K562 (cell line): ENCODE results near the gene DNMT3L. TPM values are rescaled to one million over a fixed set of nuclear protein-coding genes. Genes with fewer than 3 reads are reported as not detected.
"Not testable (repeated sequence)": the region's sequence is repeated elsewhere in the genome, so short reads cannot be mapped to it uniquely, and the experiment has no call there.

Source experiments
- ATAC-seq: fragments of 200-7000 bp; cut with Tn5 transposase; 3 replicates; pipeline ENCODE4 v1.9.1; 2020; ENCODE audit warnings: moderate library complexity
- BruUV-seq: library from RNA; stranded (reverse); fragments of 400-500 nt; replicated peaks from 2 replicates; lab custom pipeline; 2021; lab: Mats Ljungman, UMichigan
- CTCF ChIA-PET: fragments of 300-600 bp; formaldehyde crosslinking; extraction: SDS; loops from one replicate; lab custom pipeline; 2021; ENCODE audit warnings: low intra/inter-chr PET ratio; lab: Yijun Ruan, JAX
- POLR2A ChIA-PET: fragments of 300-600, 350-650 bp; sonication (Branson Sonifier 250); formaldehyde crosslinking; extraction: SDS; loops from one replicate; lab custom pipeline; 2021; ENCODE audit warnings: antibody characterized with exemption, inconsistent platforms; lab: Yijun Ruan, JAX
- DNase-seq, 4 experiments: peaks; one replicate each; pipeline versions ENCODE4 v3.0.0 to v3.0.0-alpha.2; 2011 to 2018; ENCODE audit warnings: low spot score in 3 of 4, mixed read lengths in 3 of 4; ENCODE audit errors: extremely low read depth in 1 of 4
- FAIRE-seq: peaks from 2 replicates; lab custom pipeline; 2011; peaks lifted over from hg19 to GRCh38; lab: Jason Lieb, UNC
- H2AFZ ChIP-seq: 2 replicates; pipeline ENCODE4 v1.6.0; 2011; ENCODE audit warnings: low read depth, low read length, control low read depth, inconsistent platforms
- H3K27ac ChIP-seq: fragments of 200-600 bp; 3 replicates; pipeline ENCODE4 v1.8.0; 2011; ENCODE audit warnings: low read depth, mild to moderate bottlenecking, control low read depth, inconsistent platforms, low read length, moderate library complexity, mixed read lengths; ENCODE audit errors: extremely low read depth
- H3K27me3 ChIP-seq, 2 experiments: fragments of 300-600 bp in 1 of 2; 2 replicates in 1 of 2; 3 replicates in 1 of 2; pipeline versions ENCODE4 v1.6.0 to v1.8.0; 2011; ENCODE audit warnings: inconsistent platforms in 2 of 2, low read length in 2 of 2, mild to moderate bottlenecking in 1 of 2, mixed read lengths in 1 of 2, moderate library complexity in 1 of 2; ENCODE audit not compliant: control insufficient read depth in 2 of 2, insufficient read depth in 2 of 2
- H3K36me3 ChIP-seq: fragments of 300-600 bp; 3 replicates; pipeline ENCODE4 v1.8.0; 2011; ENCODE audit warnings: mild to moderate bottlenecking, low read length, inconsistent platforms; ENCODE audit not compliant: control insufficient read depth, insufficient read depth
- H3K4me1 ChIP-seq, 2 experiments: fragments of 200-600 bp in 1 of 2; replicated peaks in 1 of 2; 2 replicates in 1 of 2; 3 replicates in 1 of 2; pipeline versions ENCODE4 v1.5.1 to v1.8.0; 2011; ENCODE audit warnings: inconsistent platforms in 2 of 2, low read length in 2 of 2, mild to moderate bottlenecking in 1 of 2, mixed read lengths in 1 of 2, moderate library complexity in 1 of 2; ENCODE audit not compliant: control insufficient read depth in 2 of 2, insufficient read depth in 2 of 2
- H3K4me2 ChIP-seq: 2 replicates; pipeline ENCODE4 v1.6.1; 2011; ENCODE audit warnings: low read length, control low read depth, inconsistent platforms, mixed read lengths; ENCODE audit not compliant: insufficient read depth
- H3K4me3 ChIP-seq: fragments of 200-600 bp; sonication (generic), shearing (Covaris generic); 2 replicates; pipeline ENCODE4 v1.5.1; 2016; ENCODE audit warnings: control low read depth, inconsistent platforms
- H3K79me2 ChIP-seq: fragments of 200-600 bp; 3 replicates; pipeline ENCODE4 v1.8.0; 2011; ENCODE audit warnings: low read length, inconsistent platforms; ENCODE audit not compliant: control insufficient read depth, insufficient read depth
- H3K9ac ChIP-seq, 2 experiments: 2 replicates each; pipeline versions ENCODE4 v1.6.0 to v1.6.1; 2011; ENCODE audit warnings: low read depth in 2 of 2, low read length in 2 of 2, control low read depth in 1 of 2, inconsistent platforms in 1 of 2, mild to moderate bottlenecking in 1 of 2, mixed read lengths in 1 of 2; ENCODE audit not compliant: insufficient read depth in 1 of 2
- H3K9me1 ChIP-seq: one replicate; pipeline ENCODE4 v1.6.0; 2011; ENCODE audit warnings: inconsistent platforms, mild to moderate bottlenecking, low read length, moderate library complexity; ENCODE audit not compliant: control insufficient read depth, insufficient read depth
- H3K9me3 ChIP-seq: replicated peaks from 2 replicates; pipeline ENCODE4 v1.5.1; 2011; ENCODE audit warnings: low read depth, low read length, inconsistent platforms; ENCODE audit not compliant: control insufficient read depth, insufficient read depth
- H4K20me1 ChIP-seq: replicated peaks from 2 replicates; pipeline ENCODE4 v1.6.1; 2011; ENCODE audit warnings: low read length, inconsistent platforms, mixed read lengths; ENCODE audit not compliant: control insufficient read depth, insufficient read depth
- WGBS: fragments of 100-300 bp; shearing (Covaris generic); methylation state at CpG from one replicate; pipeline ENCODE4 v1.1.6; 2016; ENCODE audit warnings: low coverage, mixed read lengths; ENCODE audit not compliant: insufficient coverage; ENCODE audit errors: missing lambda C conversion rate; 5-methylcytosine and 5-hydroxymethylcytosine counted together
- in situ Hi-C: fragments of 300-500 bp; cut with MboI; formaldehyde crosslinking; loops from 4 replicates; pipeline ENCODE4 v1.15.0; 2018; ENCODE audit warnings: inconsistent platforms, mixed read lengths
- intact Hi-C: fragments of 100-400 bp; cut with micrococcal nuclease; formaldehyde crosslinking; loops from 2 replicates; pipeline ENCODE4 v1.14.2; 2022
- polyA plus RNA-seq, 8 experiments: library from polyadenylated mRNA; depleted of rRNA in 4 of 8; stranded (reverse) in 5 of 8; unstranded in 3 of 8; fragments of >200 nt; fragmentation: Nextera tagmentation in 2 of 8; fragmentation: Illumina TruSeq in 1 of 8; extraction: Ambion mirVana in 2 of 8; extraction: Trizol in 1 of 8; gene quantifications; 2 replicates each; pipeline versions ENCODE4 v1.2.1 to v1.2.3, GENCODE V29; 2011 to 2014; ENCODE audit warnings: inconsistent platforms in 1 of 8, missing spikeins in 1 of 8
- total RNA-seq, 7 experiments: library from RNA; depleted of rRNA in 6 of 7; stranded (reverse); fragments of >200 nt in 6 of 7; fragmentation: Illumina TruSeq in 2 of 7; extraction: Trizol in 2 of 7; gene quantifications; 2 replicates each; pipeline versions ENCODE4 v1.2.1 to v1.2.3, GENCODE V29; 2011 to 2021; ENCODE audit warnings: low replicate concordance in 1 of 7

DNMT3L gene
- total and polyA plus RNA-seq, 9 of the 15 experiments (the other 6 are each of a cell fraction or from before 2014, with no cell fraction given): 0.08 TPM; not detected in 8

DNA sequence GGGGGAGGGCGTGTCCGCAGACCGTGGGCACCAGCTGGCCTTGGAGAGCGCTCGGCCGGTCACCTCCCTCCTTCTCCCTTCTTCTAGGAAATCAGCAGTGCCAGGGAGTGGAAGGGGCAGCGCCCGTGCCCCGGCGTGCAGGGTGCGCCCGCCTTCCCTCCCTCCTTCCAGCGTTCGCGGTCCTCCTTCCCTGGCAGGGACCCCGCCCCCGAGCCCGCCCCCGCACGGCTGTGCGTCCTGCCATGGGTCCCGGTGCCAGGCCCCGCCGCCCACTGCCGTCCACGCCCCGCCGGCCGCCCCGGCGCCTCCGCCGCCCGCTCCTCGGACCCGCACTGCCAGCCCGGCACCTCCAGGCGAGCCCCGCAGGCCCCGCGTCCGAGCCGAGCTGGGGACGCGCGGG, 21.3 kb downstream of the DNMT3L start:
- FAIRE-seq, CTCF ChIA-PET: not testable (repeated sequence)

DNA sequence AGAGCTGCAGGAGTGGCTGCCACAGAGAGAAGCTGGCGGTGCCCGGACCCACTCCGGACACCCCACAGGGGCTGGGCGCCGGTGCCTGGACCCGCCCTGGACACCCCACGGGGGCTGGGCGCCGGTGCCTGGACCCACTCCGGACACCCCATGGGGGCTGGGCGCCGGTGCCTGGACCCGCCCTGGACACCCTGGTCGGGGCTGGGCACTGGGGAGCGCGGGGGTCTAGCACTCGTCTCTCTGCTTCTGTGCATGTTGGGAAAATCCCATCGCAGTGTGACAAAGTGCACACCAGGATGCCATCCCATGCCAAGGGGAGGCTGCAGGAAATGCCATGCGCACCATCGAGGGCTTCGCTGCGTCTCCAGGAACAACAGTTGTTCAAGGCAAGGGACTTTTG, 32.1 kb downstream of the DNMT3L start:
- BruUV-seq, DNase-seq, FAIRE-seq, H3K79me2 ChIP-seq, H3K9me3 ChIP-seq, intact Hi-C loops, POLR2A ChIA-PET, H3K27me3 ChIP-seq, H3K4me3 ChIP-seq, ATAC-seq, H3K9ac ChIP-seq, H3K4me1 ChIP-seq, H2AFZ ChIP-seq, H4K20me1 ChIP-seq, H3K36me3 ChIP-seq, CTCF ChIA-PET, H3K9me1 ChIP-seq, H3K4me2 ChIP-seq, H3K27ac ChIP-seq, in situ Hi-C loops: not testable (repeated sequence)
- 11% methylated on average over 3 of the region's 22 CpGs for WGBS

More for the DNA sequence above, 21.3 kb downstream of the DNMT3L start:
- H3K9ac ChIP-seq, BruUV-seq, DNase-seq, ATAC-seq, H2AFZ ChIP-seq, H3K79me2 ChIP-seq, H4K20me1 ChIP-seq, in situ Hi-C loops, H3K4me2 ChIP-seq, H3K4me3 ChIP-seq, H3K36me3 ChIP-seq, POLR2A ChIA-PET, H3K9me3 ChIP-seq, H3K4me1 ChIP-seq, intact Hi-C loops, H3K9me1 ChIP-seq, H3K27me3 ChIP-seq, H3K27ac ChIP-seq: not testable (repeated sequence)
- WGBS: no CpG with 5 or more reads among the region's 46 CpGs

DNA sequence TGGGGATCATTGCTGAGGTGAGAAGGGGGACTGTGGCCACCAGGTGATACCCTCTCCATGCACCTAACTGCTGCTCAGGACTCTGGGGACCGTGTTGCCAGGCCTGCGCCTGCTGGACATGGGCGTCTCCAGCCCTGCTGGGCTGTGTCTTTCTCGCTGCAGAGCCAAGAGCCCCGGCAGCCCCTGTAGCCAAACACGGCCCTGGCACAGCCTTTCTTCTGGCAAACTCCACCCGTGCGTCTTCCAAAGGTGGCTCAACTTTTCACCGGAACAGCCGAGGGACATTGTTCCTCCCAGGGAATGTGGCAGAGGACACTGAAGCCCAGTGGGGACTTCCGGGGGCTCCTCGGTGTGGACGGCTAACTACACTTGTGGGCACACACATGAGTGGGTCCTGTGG, 33.6 kb downstream of the DNMT3L start:
- BruUV-seq, H3K27ac ChIP-seq, FAIRE-seq: not testable (repeated sequence)

DNA sequence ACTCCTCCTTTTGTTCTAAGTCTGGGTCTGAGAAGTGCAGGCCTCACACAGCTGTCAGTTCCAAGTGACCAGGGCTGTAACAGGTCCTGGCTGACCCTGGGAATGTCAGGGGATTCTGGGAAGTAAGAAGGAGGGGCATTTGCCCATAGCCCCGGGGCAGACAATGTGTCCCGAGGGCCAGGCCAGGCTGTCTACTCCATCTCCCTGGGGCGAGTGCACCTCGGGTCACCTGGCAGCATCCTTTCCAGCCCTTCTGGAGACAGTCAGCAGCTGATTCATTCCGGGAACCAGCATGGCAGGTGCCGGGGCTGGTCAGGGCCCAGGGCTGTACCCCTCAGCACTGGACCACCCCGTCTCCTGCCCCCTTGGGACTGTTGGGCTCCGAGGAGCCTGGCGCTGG, 34.1 kb downstream of the DNMT3L start:
- FAIRE-seq, intact Hi-C loops: not testable (repeated sequence)

More for the DNA sequence above, 33.6 kb downstream of the DNMT3L start:
- WGBS: no CpG with 5 or more reads among the region's 13 CpGs
- H3K9me1 ChIP-seq, H3K4me2 ChIP-seq, ATAC-seq, H3K9ac ChIP-seq, DNase-seq, H3K4me3 ChIP-seq, H3K27me3 ChIP-seq, H2AFZ ChIP-seq, in situ Hi-C loops, intact Hi-C loops, H3K36me3 ChIP-seq, H3K9me3 ChIP-seq, H3K4me1 ChIP-seq, POLR2A ChIA-PET, H4K20me1 ChIP-seq, CTCF ChIA-PET, H3K79me2 ChIP-seq: not testable (repeated sequence)

More for the DNA sequence above, 34.1 kb downstream of the DNMT3L start:
- H3K27ac ChIP-seq, ATAC-seq, H3K9ac ChIP-seq, BruUV-seq, POLR2A ChIA-PET, H2AFZ ChIP-seq, H3K36me3 ChIP-seq, H3K4me3 ChIP-seq, H3K27me3 ChIP-seq, H3K4me1 ChIP-seq, in situ Hi-C loops, H3K4me2 ChIP-seq, DNase-seq, H3K9me1 ChIP-seq, H3K9me3 ChIP-seq, H4K20me1 ChIP-seq, H3K79me2 ChIP-seq, CTCF ChIA-PET: not testable (repeated sequence)
- no CpG with 5 or more reads among the region's 9 CpGs for WGBS
